Measurements from ENCODE around the gene IL12RB1. TPM values are rescaled to one million over a fixed set of nuclear protein-coding genes. Genes with fewer than 3 reads are reported as not detected.

The IL12RB1 gene
- total and polyA plus RNA-seq, 2 of the 13 experiments (the other 11 are each of a cell fraction or from before 2014, with no cell fraction given) = 0.03 to 0.04 TPM

DNA sequence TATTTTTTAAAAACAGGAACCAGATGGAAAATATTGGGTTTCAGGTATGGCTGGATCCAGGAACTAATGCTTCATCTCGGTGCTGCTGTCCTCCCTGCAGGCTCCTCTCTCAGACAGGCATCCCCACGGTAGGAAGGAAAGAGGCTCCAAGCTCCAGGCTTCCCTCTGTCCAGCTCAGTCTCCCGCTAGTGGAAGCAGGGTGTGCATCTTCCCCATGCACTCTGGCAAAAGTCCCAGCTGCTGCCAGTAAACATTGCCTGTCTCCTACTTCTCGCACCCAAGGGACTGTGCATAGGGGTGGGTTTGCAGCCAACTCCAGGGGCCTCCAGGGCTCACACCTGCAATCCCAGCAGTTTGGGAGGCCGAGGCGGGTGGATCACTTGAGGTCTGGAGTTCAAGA is 29.2 kb downstream of the IL12RB1 start:
- 19% methylated on average over 4 of the region's 6 CpGs for WGBS (ENCODE audit: low lambda C conversion rate)
- no peak for DNase-seq (ENCODE audit: low spot score)
- in situ Hi-C loops (cut with HindIII; ENCODE audit: extremely low pct_ligation_motif_present, low pct_unique_long_range_greater_than_20kb) (loop anchor here (5.0 to 25.0 kb wide), 2 partner anchors 50 to 120 kb away; partner anchors contain the start of genes ARRDC2 and CCDC124), intact Hi-C loops (cut with micrococcal nuclease; ENCODE audit: unreplicated experiment) (no loop called here)
- H3K79me2 ChIP-seq (ENCODE audit: insufficient read depth, low read length) = no peaks in the 10 kb centered on the region
- H3K4me1 ChIP-seq (ENCODE audit: insufficient read depth, low read length) = peaks cover 17% of the 10 kb centered on the region
- ChIA-PET CTCF (ENCODE audit: low intra/inter-chr PET ratio, low total read pairs) (interaction anchor here (1.2 to 3.4 kb wide), 2 partner anchors 50 to 111 kb away, joined by 4 to 85 read pairs; partner anchors contain the start of gene ARRDC2), POLR2A (no interaction called here)
- H3K27ac ChIP-seq (ENCODE audit: extremely low read length, insufficient read depth, low read length) = no peak overlapping the region
- FAIRE-seq = no peak
- no peak overlapping the region for H3K9ac ChIP-seq (ENCODE audit: insufficient read depth, low read depth, low read length)
- no TSS peak for BruUV-seq (replicated peaks)
- H3K4me2 ChIP-seq (ENCODE audit: low read depth, low read length) = peak overlapping the region; percentile 63
- H2AFZ ChIP-seq (ENCODE audit: low read length) = no peak overlapping the region
- H4K20me1 ChIP-seq (ENCODE audit: insufficient read depth, low read length) = no peaks in the 10 kb centered on the region
- ATAC-seq = peak; percentile 49
- no peaks in the 10 kb centered on the region for H3K36me3 ChIP-seq (replicated peaks in 1 of 2; ENCODE audit: control insufficient read depth in 1 of 2, insufficient read depth in 2 of 2, low read length in 2 of 2)
- H3K4me3 ChIP-seq (replicated peaks in 1 of 3; ENCODE audit: insufficient read depth in 1 of 3, low read depth in 2 of 3, low read length in 3 of 3) = no peak overlapping the region
- peaks cover 0 to 6% of the 10 kb centered on the region in 2 experiments; a peak in 2 of 5 replicates for H3K27me3 ChIP-seq (ENCODE audit: control insufficient read depth in 1 of 2, insufficient read depth in 2 of 2, low read length in 2 of 2)
- H3K9me3 ChIP-seq (ENCODE audit: low read length) = no peaks in the 10 kb centered on the region
- TF ChIP-seq MAFK (conservative IDR thresholded peaks at IDR 0.05 in 1 of 2, IDR thresholded peaks at IDR 0.05 in 1 of 2; ENCODE audit: low read length in 2 of 2) = no peak
- no peak for TF ChIP-seq FOXP1 (IDR thresholded peaks at IDR 0.05)
- no peak for TF ChIP-seq FOXP1 (CRISPR knock-in tag; IDR thresholded peaks at IDR 0.05)
- TF ChIP-seq MYNN (CRISPR knock-in tag; IDR thresholded peaks at IDR 0.05; ENCODE audit: low read depth) = no peak
- no peak for TF ChIP-seq TGIF2 (CRISPR knock-in tag; IDR thresholded peaks at IDR 0.05)
- peak; percentile 3; the same call in 1 of the 2 replicates for TF ChIP-seq MYC (CRISPR knock-in tag; IDR thresholded peaks at IDR 0.05; ENCODE audit: borderline replicate concordance)
- no peak for TF ChIP-seq ZNF251 (CRISPR knock-in tag; IDR thresholded peaks at IDR 0.05)
- TF ChIP-seq JDP2 (CRISPR knock-in tag; IDR thresholded peaks at IDR 0.05; ENCODE audit: borderline replicate concordance) = no peak
- no peak for TF ChIP-seq SNAPC2 (CRISPR knock-in tag; IDR thresholded peaks at IDR 0.05)
- TF ChIP-seq ZNF816 (CRISPR knock-in tag; IDR thresholded peaks at IDR 0.05; ENCODE audit: borderline replicate concordance) = no peak
- peak; percentile 76; the same call in 1 of the 2 replicates for TF ChIP-seq ZNF263 (CRISPR knock-in tag; IDR thresholded peaks at IDR 0.05)
- no peak for TF ChIP-seq KDM6A (CRISPR knock-in tag; IDR thresholded peaks at IDR 0.05; ENCODE audit: low read depth)
- no peak for TF ChIP-seq ADNP (CRISPR knock-in tag; IDR thresholded peaks at IDR 0.05)
- TF ChIP-seq, protein P1, sequence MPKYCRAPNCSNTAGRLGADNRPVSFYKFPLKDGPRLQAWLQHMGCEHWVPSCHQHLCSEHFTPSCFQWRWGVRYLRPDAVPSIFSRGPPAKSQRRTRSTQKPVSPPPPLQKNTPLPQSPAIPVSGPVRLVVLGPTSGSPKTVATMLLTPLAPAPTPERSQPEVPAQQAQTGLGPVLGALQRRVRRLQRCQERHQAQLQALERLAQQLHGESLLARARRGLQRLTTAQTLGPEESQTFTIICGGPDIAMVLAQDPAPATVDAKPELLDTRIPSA (CRISPR knock-in tag; IDR thresholded peaks at IDR 0.05; ENCODE audit: borderline replicate concordance) = no peak
- TF ChIP-seq, protein P2, sequence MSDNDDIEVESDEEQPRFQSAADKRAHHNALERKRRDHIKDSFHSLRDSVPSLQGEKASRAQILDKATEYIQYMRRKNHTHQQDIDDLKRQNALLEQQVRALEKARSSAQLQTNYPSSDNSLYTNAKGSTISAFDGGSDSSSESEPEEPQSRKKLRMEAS (IDR thresholded peaks at IDR 0.05) = no peak
- no peak for TF ChIP-seq ZNF124 (CRISPR knock-in tag; IDR thresholded peaks at IDR 0.05)
- no peak for TF ChIP-seq ZNF724P (CRISPR knock-in tag; IDR thresholded peaks at IDR 0.05; ENCODE audit: borderline replicate concordance)
- no peak for TF ChIP-seq ZNF557 (CRISPR knock-in tag; IDR thresholded peaks at IDR 0.05)
- TF ChIP-seq, protein P3, sequence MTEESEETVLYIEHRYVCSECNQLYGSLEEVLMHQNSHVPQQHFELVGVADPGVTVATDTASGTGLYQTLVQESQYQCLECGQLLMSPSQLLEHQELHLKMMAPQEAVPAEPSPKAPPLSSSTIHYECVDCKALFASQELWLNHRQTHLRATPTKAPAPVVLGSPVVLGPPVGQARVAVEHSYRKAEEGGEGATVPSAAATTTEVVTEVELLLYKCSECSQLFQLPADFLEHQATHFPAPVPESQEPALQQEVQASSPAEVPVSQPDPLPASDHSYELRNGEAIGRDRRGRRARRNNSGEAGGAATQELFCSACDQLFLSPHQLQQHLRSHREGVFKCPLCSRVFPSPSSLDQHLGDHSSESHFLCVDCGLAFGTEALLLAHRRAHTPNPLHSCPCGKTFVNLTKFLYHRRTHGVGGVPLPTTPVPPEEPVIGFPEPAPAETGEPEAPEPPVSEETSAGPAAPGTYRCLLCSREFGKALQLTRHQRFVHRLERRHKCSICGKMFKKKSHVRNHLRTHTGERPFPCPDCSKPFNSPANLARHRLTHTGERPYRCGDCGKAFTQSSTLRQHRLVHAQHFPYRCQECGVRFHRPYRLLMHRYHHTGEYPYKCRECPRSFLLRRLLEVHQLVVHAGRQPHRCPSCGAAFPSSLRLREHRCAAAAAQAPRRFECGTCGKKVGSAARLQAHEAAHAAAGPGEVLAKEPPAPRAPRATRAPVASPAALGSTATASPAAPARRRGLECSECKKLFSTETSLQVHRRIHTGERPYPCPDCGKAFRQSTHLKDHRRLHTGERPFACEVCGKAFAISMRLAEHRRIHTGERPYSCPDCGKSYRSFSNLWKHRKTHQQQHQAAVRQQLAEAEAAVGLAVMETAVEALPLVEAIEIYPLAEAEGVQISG (CRISPR knock-in tag; IDR thresholded peaks at IDR 0.05) = 0 out of 2 replicates have a peak, but pooled peaks have one; percentile 1
- no peak for TF ChIP-seq AHR (CRISPR knock-in tag; IDR thresholded peaks at IDR 0.05)
- TF ChIP-seq RFX1 (IDR thresholded peaks at IDR 0.05) = no peak
- TF ChIP-seq KDM4B (CRISPR knock-in tag; IDR thresholded peaks at IDR 0.05) = no peak
- TF ChIP-seq ZNF678 (CRISPR knock-in tag; IDR thresholded peaks at IDR 0.05) = 0 out of 2 replicates have a peak, but pooled peaks have one; percentile 36
